Left colon (tissue), 2 donors: ENCODE measurements around the gene ICOSLG. TPM values are rescaled to one million over a fixed set of nuclear protein-coding genes. Genes with fewer than 3 reads are reported as not detected.
A peak's percentile ranks its signal among the peaks of the same experiment; 100 is the strongest.
"Not testable (repeated sequence)": the region's sequence is repeated elsewhere in the genome, so short reads cannot be mapped to it uniquely, and the experiment has no call there.

Experiments used
- ATAC-seq: fragments of 200-7000 bp; cut with Tn5 transposase; one replicate; pipeline ENCODE4 v1.9.1; 2020; ENCODE audit warnings: mild to moderate bottlenecking, moderate library complexity
- DNase-seq, 2 donors: peaks; one replicate each; pipeline ENCODE4 v3.0.0-alpha.2; 2020
- intact Hi-C, 2 donors: fragments of 100-400 bp; cut with DNase I in 1 of 2; cut with micrococcal nuclease in 1 of 2; formaldehyde crosslinking; loops; one replicate each; pipeline versions ENCODE4 v1.11.2 to v1.14.0; 2022; cut with DNase I, micrococcal nuclease
- total RNA-seq, 2 donors: library from RNA; stranded (reverse); fragmentation: NEBNext Ultra II Directional; extraction: Animal tissue kit (Norgen Biotek cat#: 25700); gene quantifications; one replicate each; pipeline ENCODE4 v1.2.1, GENCODE V29; 2021
- donor health status: DM: no; HTN: no; CAD: no.
- donor health status: DM: yes; HTN: yes; CAD: no.

Gene ICOSLG
- total RNA-seq, 2 donors from 2014 or later: 3.2 to 5.0 TPM

GRCh38 chr21:44196212-44197155 lies 44.3 kb downstream of the ICOSLG start:
- peak in 1 of 2 donors; percentile 56 for DNase-seq
- ATAC-seq, intact Hi-C loops: not testable (repeated sequence)

- DNase-seq, ATAC-seq, intact Hi-C loops: not testable (repeated sequence)
Measured at GRCh38 chr21:44194888-44195287, 45.9 kb downstream of the ICOSLG start.

GRCh38 chr21:44194451-44194850 lies 46.3 kb downstream of the ICOSLG start:
- DNase-seq, intact Hi-C loops, ATAC-seq: not testable (repeated sequence)

GRCh38 chr21:44193108-44193507 lies 47.6 kb downstream of the ICOSLG start:
- peak; percentile 60 for ATAC-seq
- intact Hi-C loops, DNase-seq: not testable (repeated sequence)

DNA sequence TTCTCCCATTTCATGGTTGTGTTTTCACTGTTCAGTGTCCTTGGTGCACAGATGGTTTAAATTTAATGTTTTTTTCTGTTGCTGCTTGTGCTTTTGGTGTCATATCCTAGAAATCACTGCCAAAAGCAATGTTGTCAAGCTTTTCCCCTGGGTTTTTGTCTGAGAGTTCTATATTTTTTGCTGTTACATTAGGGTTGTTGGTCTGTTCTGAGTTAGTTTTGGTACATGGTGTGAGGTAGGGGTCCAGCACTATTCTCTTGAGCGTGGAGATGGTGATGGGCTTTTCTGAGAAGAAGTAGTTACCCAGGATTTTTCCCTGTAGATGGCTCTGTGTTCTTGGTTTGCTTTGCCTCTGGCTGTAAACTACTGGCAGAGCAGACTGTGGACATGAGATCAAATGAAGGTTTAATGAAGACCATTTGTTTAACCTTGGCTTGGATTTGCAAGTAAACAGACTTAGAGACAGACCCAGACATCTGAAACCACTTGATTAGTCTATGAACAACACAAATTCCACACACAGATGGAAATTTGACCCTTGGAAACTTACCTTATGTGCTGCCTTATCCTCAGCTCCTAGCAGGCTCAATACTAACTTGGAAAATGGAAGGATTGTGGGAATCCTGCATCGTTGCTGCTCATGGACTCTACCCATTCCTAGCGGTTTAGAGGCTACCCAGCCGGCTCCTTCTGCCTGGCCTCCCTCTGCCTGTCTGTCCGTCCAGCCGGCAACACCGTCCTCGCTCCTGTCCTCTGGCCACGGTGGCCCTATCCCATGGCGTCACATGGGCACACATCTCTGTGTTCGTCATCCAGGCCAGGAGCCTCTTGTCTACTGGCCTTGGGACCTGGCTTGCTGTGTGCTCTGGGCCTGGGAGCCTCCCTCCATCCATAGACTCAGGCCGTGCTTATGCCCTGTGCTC lies 50.1 kb downstream of the ICOSLG start:
- ATAC-seq, DNase-seq, intact Hi-C loops: not testable (repeated sequence)

DNA sequence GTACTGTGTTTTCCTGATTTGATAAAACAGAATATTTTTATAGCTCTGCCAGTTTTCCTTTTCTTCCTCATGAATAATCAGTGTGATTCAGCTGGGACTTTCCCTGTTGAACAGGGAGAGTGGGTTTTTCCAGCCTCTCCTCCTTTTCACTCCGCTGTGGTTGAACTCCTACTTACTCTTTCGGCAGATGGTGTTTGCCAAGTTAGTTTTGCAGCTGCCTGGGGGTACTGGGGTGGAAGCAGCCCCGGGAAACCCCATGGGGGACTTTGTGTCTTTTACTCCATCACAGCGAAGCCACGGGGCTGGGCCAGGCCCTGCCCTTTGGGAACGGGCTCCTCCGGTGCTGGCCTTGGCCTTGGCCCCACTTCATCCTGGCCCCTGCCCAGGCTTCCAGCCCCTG lies 55.9 kb downstream of the ICOSLG start:
- intact Hi-C loops, DNase-seq: not testable (repeated sequence)
- ATAC-seq: peak; percentile 72

GRCh38 chr21:44182202-44182601 lies 58.5 kb downstream of the ICOSLG start:
- DNase-seq, ATAC-seq, intact Hi-C loops: not testable (repeated sequence)

DNA sequence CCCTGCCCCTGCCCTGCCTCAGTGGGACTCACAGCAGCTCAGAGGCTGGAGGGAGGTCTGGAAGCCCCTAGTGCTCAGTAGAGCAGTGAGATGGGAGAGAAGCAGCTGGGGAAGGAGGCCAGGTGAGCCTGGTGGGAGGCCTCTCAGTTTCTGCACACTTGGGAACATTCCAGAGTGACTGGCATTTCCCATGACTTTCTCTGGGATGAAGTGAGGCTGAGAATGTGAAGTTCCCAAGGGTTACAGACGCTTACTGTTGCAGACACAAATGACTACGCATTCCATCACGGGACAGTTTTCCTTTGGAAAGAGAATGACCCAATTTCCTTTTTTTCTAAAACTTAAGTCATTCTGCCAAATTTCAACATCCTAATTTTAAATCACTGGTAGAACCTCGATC lies 59.2 kb downstream of the ICOSLG start:
- ATAC-seq, intact Hi-C loops, DNase-seq: not testable (repeated sequence)

DNA sequence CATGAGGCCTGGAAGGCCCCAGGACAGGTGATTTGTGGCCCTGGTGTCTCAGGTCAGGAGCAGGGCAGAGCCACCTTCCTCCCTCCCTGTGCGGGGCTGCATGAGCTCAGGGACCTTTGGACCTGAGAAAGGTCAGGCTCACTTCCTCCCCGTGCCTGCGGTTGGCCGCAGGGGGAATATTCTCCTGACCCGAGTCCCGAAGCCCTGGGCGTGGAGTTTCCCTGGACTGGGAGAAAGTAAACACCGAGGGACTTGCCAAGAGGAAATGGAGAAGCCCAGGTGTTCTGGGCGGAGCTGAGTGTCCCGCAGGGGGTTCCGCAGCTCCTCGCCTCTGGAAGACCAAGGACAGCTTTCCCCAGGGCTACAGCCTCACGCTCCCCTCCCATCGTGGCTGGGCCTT lies 64.6 kb downstream of the ICOSLG start:
- DNase-seq: peak in 1 of 2 donors; percentile 59

GRCh38 chr21:44175189-44175588 lies 65.6 kb downstream of the ICOSLG start:
- ATAC-seq, intact Hi-C loops: not testable (repeated sequence)
- DNase-seq: peak in 1 of 2 donors; percentile 18

More for the DNA sequence above, 64.6 kb downstream of the ICOSLG start:
- intact Hi-C loops: not testable (repeated sequence)
- ATAC-seq: peak; percentile 74

Other genes with a start within 250 kb of the ICOSLG start
- 10 to 100 TPM; 63.6 to 69.4 TPM for gene TRAPPC10, start 228.6 kb downstream of the ICOSLG start, total RNA-seq
- gene PWP2, start 133.5 kb downstream of the ICOSLG start, total RNA-seq: 1 to 10 TPM; 1.7 to 7.2 TPM
- gene GATD3, start 107.3 kb downstream of the ICOSLG start, total RNA-seq: 10 to 100 TPM; 13.1 to 17.5 TPM
- not detected for gene DNMT3L, start 21.0 kb upstream of the ICOSLG start, total RNA-seq
- gene AIRE, start 44.9 kb upstream of the ICOSLG start, total RNA-seq: under 1 TPM; 0.18 to 0.20 TPM
- 100 to 1,000 TPM; 239 to 245 TPM for gene PFKL, start 59.1 kb upstream of the ICOSLG start, total RNA-seq
- 10 to 100 TPM; 21.4 to 24.7 TPM for gene CFAP410, start 98.4 kb upstream of the ICOSLG start, total RNA-seq
- 1 to 10 TPM; 3.3 to 5.4 TPM for gene TRPM2, start 112.7 kb upstream of the ICOSLG start, total RNA-seq
- 1 to 10 TPM; 2.5 to 3.5 TPM for gene LRRC3, start 214.6 kb upstream of the ICOSLG start, total RNA-seq